Activated CD8-positive, alpha-beta memory T cell treated with anti-CD3 and anti-CD28 coated beads for 4 hours (primary cell): ENCODE results near the gene OR5AP2.
"Not testable (repeated sequence)": the region's sequence is repeated elsewhere in the genome, so short reads cannot be mapped to it uniquely, and the experiment has no call there.

Source experiments
- DNase-seq, 2 donors: peaks; one replicate each; pipeline ENCODE4 v3.0.0-alpha.2; 2020; ENCODE audit warnings: low read depth in 2 of 2

OR5AP2 gene

GRCh38 chr11:56642339-56642738, at the start of gene OR5AP2:
Gene OR5AP2 (minus strand): TSS chr11:56642439. CDS start chr11:56642439, 0 bp downstream.
- DNase-seq: no peak

GRCh38 chr11:56691179-56691578, 48.9 kb upstream of the OR5AP2 start:
- DNase-seq: not testable (repeated sequence)

- DNase-seq: no peak
These were observed 46.4 kb upstream of the OR5AP2 start for GRCh38 chr11:56688554-56689100.

- DNase-seq: no peak
These were observed 28.7 kb upstream of the OR5AP2 start for GRCh38 chr11:56670984-56671383.

- DNase-seq: no peak
These were observed 21.1 kb upstream of the OR5AP2 start, which contains the start of gene OR5AR1 for GRCh38 chr11:56663386-56663785. Gene OR5AR1 (plus strand): TSS chr11:56663686. CDS start chr11:56663686, 0 bp downstream.

GRCh38 chr11:56659755-56660154, 17.5 kb upstream of the OR5AP2 start:
- no peak for DNase-seq

GRCh38 chr11:56637500-56637899, 4.7 kb downstream of the OR5AP2 start:
- DNase-seq: no peak

- DNase-seq: no peak
These were observed 5.4 kb downstream of the OR5AP2 start for GRCh38 chr11:56636861-56637260.

- no peak for DNase-seq
These were observed 9.9 kb downstream of the OR5AP2 start for GRCh38 chr11:56632329-56632728.

GRCh38 chr11:56625946-56626345, 16.3 kb downstream of the OR5AP2 start:
- DNase-seq: no peak

GRCh38 chr11:56624661-56625110, 17.6 kb downstream of the OR5AP2 start:
- no peak for DNase-seq

GRCh38 chr11:56611174-56611573, 31.1 kb downstream of the OR5AP2 start:
- DNase-seq: no peak

- DNase-seq: not testable (repeated sequence)
These were observed 50.0 kb downstream of the OR5AP2 start for GRCh38 chr11:56592088-56592717.
